GM21447 (cell line): ENCODE measurements around the gene RIC3.

Experiments used
- ATAC-seq: cut with Tn5 transposase; IDR thresholded peaks from one replicate; pipeline ENCODE4 v1.9.1; 2021; ENCODE audit not compliant: unreplicated experiment

The RIC3 gene

DNA sequence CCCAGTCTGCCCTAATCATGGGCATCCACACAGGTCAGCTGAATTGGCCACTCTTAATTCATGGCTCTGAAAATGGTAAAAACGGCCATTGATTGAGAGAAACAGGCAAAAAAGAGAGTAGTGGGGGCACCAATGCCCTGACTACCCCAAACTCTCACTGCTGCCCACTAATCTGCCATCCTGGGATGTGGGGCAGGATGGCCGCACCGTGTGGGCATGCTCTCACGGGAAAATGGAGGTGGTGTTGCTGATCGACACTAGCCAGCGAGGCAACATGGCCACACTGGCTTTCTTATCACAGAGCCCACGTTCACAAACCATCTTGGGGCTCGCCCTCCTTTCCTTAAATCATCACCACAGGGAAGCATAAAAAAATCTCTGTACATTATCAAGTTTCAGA, 99.1 kb downstream of the RIC3 start:
- no peak for ATAC-seq

DNA sequence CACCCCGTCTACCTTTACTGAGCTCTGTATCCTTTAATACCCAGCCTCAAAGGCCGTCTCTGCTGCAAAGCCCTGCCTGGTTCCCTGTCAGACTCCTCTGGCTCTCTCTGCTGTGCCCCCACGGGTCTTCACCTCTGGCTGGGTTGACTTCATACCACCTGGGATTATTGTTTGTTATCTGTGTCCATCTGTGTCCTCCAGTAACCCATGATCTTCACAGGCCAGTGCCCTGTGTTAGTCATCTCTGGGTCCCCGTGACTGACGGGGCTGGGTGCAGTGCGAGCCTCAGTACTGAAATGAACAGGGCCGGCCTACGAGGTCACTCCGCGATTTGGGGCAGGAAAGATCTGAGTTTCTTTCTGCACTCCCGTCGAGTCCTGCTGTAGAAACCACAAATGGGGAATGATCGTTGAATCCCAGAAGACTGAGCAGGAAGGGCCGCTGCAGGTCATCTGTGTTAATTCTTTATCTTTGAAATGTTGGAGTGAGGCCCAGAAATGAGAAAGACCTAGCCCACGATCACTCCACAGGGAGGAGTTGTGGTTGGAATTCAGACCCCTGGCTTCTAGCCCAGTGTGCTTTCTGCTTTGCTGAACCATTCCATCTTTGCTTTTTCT, 100.1 kb downstream of the RIC3 start:
- ATAC-seq = no peak

DNA sequence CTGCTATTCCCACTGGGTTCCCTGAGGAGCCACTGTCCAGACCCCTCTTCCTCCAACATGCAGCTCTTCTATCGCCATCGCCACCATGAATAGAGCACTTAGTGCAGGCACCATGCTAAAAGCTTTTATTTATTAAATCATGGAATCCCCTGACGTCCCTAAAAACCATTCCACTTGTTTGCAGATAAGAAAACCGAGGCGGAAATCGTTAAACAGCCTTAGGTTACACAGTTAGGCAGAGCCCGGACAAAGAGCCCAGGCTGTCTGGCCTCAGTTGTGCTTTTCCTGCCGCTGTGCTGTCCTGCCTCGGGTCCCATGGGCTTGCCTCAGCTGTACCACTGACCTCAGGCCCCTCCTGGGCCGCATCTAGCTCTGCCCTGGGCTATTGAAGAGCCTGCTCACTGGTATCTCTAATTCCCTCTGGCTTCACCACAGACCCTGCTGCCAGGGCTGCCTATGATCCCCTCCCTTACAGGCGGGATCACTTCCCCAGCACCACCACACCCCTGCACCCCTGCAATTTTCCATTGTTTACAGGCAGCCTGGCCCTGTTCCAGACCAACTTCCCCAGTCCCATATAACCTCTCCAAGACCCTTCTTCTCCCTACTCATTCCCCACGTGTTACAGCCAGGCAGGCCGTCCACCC, 100.8 kb downstream of the RIC3 start:
- no peak for ATAC-seq

DNA sequence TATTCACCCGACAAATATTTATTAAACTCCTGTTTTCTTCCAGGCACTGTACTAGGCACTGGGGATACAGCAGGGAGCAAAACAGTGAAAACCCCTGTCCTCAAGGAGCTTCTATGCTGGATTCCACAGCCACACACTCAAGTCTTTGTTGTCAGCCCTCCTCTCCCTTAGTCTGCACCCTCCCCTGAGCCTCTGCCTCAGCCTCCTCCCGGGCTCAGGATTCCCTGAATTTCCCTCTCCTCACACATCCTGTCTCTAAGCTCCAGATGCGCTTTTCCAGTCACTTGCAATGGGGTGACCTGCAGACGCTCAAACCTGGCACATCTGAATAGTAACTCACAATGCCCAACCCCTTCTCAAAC, 101.3 kb downstream of the RIC3 start:
- no peak for ATAC-seq

DNA sequence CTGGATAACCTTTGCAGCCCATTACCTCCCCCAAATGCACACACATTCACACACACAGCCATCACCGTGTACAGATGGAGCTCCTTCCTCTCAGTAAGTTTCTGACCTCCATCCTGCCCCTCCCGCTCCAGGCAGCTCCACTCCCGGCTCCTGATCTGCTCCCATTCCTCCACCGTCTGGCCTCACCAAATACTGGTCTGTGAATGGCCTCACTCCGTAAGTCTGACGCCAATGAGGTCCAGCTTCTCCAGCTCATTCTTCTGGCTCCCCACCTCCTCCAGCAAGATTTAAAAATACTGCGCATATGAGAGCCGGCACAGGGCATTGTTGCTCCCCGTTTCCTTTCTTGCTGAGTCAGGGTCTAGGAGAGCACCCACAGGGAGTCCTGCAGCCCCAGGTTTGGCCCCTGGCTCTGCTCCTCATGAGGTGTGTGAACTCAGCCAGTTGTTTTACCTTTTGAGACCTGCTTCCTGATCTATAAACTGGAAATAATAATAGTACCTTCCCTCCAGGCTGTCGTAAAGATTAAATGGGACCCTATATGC, 101.8 kb downstream of the RIC3 start:
- no peak for ATAC-seq

DNA sequence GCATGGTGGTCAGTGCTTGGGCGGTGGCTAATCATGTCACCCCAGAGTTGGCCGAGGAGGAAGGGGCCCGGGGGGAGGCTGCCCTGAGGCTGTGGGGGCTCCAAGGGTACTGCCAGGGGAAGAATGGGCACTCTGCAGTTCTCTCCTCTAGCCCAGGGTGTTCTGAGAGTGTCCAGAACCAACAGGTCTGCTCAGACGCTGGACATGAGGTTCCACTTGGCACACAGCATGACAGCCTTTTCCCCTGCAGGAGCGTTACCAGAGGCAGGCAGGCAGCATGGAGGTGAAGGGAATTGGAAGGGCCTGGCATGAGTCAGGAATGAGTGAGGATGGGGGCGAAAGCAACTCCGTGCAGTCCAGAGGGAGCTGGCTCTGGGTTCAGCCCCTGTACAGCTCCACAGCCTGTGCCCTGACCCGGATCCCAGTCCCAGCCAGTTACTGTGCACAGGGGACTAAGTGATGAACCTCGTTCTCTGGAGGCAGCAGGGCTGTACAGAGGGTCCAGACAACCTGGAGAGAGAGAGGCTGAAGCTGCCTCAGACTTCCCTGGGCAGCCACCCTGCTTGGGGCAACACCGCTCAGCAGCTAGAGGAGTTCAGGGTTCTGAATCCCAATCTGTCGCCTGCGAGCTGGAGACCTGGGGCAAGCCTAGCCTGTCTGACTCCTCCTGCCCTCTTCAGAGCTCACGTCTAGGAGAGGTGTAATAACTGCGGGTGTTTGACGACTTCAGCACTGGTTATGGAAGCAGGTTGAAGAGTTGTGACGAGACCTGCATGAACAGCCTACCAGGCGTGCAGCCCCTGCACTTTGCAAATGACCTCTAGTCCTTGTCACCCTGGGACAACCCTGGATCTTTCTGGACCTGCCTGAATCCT, 102.6 kb downstream of the RIC3 start:
- no peak for ATAC-seq

- ATAC-seq = no peak
Measured at GRCh38 chr11:8065031-8065430, 103.8 kb downstream of the RIC3 start.

DNA sequence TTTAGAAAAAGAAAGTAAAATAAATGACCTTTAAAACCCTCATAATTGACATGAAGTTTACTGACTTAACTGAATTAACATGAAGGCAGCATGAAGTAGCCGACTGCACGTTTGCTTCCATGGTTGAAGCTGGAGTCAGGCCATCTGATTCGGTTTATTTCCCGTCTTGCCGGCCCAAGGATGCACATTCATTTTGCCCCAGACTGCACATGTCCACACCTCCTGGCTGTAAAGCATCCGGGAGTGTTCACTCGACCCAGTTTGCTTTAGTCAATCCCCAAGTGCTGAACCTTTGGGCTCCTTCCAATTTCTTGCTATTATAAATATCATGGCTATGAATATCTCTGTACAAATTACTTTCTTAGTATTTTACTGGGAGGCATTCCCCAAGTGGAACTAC, 105.5 kb downstream of the RIC3 start:
- ATAC-seq = no peak

DNA sequence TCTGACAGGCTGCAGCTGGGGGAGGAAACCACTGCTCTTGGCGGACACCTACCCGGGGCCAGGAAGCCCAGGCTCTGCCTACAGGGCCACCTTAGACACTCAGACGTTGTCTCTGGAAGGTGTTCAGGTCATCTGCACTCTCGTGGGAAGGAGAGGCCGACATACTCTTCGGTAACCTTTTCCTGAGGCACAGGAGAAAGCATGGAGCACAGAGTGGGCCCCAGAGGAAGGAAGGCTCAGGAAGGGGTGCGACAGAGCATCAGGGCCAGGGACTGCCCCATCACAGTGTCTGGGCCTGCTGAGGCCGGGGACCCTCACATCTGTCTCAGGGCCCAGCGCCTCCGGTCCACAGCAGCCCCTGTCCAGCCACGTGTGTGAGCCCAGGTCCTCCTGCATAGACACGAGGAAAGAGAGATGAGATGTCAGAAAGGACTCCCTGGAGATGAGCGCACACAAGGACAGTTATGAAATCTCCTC, 106.0 kb downstream of the RIC3 start:
- no peak for ATAC-seq

GRCh38 chr11:8061555-8062428, 107.0 kb downstream of the RIC3 start:
- ATAC-seq = no peak

- ATAC-seq = no peak
Measured at GRCh38 chr11:8060801-8061554, 107.8 kb downstream of the RIC3 start.

DNA sequence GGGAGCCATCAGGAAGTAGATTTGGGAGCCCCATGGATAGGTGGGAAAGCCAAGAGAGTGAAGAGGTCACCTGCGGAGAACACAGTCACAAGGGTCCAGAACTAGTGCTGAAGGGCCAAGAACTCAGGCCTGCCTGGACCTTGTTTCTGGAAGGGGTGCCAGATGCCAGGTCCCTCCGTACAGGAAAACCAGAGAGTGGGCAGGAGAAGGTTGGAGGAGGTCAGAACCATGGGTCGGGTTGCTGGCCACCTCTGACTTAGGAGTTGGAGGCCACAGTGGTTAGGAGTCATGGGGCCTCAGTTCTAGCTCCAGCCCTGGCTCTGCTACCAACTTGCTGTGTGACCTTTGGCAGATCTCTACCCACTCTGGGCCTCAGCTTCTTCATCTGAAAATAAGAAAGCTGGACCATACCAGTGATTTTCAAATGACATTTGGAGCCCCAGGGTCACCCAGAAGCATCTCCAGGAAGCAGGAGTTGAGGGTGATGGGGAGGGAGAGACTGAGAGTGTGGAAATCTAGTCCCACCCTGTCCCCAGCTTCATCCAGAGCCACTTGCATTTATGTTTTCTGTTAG, 108.6 kb downstream of the RIC3 start:
- no peak for ATAC-seq

DNA sequence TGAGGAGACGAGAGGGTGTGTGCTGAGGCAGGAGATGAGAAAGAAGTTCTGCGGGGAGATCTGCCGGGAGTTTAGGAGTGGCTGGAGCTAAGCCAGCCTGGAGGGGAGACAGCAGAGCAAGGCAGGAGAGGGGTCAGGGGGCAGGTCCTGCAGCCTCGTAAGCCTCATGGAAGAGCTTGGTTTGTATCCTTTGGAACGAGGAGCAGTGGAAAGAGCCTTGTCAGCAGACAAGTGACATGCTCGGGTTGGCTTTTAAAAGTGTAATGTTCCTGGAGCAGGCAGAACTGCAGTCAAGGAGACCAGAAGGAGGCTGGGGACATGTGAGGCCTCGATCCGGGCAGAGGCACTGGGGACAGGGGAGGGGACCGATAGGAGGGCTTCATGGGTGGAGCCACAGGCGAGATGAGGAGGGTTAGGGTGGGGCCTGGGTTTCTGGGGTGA, 109.2 kb downstream of the RIC3 start:
- no peak for ATAC-seq

GRCh38 chr11:8059030-8059429, 109.8 kb downstream of the RIC3 start:
- ATAC-seq = no peak

DNA sequence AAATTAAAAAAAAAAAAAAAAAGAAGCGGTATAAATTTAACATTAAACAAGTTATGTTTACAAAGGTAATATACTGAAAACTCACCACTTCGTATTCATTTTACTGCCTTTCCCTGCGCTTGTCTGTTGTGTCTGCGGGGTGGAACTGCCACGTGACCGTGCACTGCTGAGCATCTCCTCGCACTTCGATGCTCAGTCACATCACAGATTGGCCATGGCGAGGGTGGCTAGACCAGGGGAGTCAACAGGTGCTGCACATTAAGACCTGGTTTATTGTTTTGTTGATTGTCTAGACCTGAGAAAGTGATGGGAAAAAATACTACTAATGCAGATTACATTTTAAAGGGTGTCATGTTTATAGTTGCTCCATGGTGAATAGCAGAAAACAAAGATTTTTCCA, 110.6 kb downstream of the RIC3 start:
- ATAC-seq = no peak

- no peak for ATAC-seq
Measured at GRCh38 chr11:8056810-8057463, 111.9 kb downstream of the RIC3 start.
